ENCODE results near the gene FUT4.
"Not testable (repeated sequence)": the region's sequence is repeated elsewhere in the genome, so short reads cannot be mapped to it uniquely, and the experiment has no call there.

The FUT4 gene

GRCh38 chr11:94533206-94533605 is 10.5 kb upstream of the FUT4 start:
- in situ Hi-C loops (cut with MboI; ENCODE audit: low sequenced_read_pairs) = no loop called here

DNA sequence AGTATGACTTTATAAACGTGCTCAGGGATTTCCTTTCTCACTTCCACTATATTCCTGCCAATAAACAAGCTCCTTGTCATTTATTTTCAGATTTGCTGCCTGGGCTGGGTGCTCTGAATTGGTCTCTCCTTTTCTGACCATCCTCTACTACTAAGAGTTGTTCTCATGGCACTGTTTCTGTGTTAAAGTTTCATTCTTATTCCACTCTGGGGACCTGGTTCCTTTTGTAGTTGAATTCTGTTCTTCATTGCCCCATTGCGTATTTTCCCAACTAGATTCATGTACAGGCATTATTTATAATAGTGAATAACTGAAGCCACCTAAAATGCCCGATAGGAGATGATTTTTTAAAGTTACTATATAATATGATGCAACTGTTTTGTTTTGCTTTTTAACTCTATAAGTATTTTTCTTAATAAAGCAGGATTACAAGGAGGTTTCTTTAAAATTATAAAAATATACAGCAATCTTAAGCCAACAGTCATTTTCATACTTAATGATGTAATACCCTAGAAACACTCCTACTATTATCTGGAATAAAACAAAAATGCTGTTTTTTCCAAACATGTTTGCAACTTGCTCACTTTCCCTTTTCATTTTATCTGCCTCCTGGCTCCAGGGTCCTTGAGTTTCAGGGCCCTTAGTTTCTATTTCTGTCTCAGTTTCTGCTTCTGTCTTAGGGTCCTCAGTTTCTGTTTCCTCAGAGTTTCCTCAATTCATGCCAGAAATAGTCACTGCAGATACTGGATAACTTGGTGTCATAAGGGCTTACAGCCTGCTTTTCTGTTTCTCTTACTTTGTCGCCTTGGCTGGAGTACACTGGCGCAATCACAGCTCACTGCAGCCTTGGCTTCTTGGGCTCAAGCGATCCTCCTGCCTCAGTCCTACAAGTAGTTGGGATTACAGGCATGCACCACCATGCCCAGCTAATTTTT is 9.8 kb upstream of the FUT4 start:
- in situ Hi-C loops (cut with MboI; ENCODE audit: low sequenced_read_pairs) = no loop called here

GRCh38 chr11:94536386-94536785 is 7.3 kb upstream of the FUT4 start:
- in situ Hi-C loops (cut with MboI; ENCODE audit: low sequenced_read_pairs) = no loop called here

DNA sequence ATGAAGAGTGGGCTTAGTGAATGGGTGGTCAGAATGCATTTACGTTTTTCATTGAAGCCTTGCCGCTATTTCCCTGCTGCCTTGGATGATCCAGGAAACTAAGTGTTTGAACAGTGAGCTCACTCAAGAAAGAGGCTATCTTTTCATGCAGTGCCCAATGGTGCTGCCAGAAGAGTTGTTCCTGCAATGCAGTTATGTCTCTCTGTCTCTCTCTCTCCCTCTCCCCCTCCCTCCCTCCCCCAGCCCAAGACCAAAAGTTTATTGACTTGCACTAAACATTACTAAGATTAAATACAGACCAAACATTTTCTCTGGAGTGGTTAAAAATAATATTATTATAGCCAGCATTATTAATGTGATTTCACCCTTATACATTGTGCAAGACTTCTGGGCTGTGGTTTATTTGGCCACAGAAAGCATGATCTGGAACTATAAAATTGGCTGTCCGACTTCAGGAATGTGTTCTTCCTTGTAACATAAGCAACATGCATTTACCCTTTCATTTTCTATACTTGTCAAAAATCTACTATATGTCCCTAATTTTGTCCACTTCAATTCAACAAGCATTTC is 6.6 kb upstream of the FUT4 start:
- in situ Hi-C loops (cut with MboI; ENCODE audit: low sequenced_read_pairs) = no loop called here

- in situ Hi-C loops (cut with MboI; ENCODE audit: low sequenced_read_pairs) = no loop called here
Observed at GRCh38 chr11:94539420-94539819, 4.3 kb upstream of the FUT4 start.

GRCh38 chr11:94544646-94545263 is 1.0 kb downstream of the FUT4 start:
- in situ Hi-C loops (cut with MboI; ENCODE audit: low sequenced_read_pairs) = no loop called here

DNA sequence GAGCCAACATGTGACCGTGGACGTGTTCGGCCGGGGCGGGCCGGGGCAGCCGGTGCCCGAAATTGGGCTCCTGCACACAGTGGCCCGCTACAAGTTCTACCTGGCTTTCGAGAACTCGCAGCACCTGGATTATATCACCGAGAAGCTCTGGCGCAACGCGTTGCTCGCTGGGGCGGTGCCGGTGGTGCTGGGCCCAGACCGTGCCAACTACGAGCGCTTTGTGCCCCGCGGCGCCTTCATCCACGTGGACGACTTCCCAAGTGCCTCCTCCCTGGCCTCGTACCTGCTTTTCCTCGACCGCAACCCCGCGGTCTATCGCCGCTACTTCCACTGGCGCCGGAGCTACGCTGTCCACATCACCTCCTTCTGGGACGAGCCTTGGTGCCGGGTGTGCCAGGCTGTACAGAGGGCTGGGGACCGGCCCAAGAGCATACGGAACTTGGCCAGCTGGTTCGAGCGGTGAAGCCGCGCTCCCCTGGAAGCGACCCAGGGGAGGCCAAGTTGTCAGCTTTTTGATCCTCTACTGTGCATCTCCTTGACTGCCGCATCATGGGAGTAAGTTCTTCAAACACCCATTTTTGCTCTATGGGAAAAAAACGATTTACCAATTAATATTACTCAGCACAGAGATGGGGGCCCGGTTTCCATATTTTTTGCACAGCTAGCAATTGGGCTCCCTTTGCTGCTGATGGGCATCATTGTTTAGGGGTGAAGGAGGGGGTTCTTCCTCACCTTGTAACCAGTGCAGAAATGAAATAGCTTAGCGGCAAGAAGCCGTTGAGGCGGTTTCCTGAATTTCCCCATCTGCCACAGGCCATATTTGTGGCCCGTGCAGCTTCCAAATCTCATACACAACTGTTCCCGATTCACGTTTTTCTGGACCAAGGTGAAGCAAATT is 1.8 kb downstream of the FUT4 start:
- in situ Hi-C loops (cut with MboI; ENCODE audit: low sequenced_read_pairs) = no loop called here

- in situ Hi-C loops (cut with MboI; ENCODE audit: low sequenced_read_pairs) = no loop called here
Observed at GRCh38 chr11:94546162-94546470, 2.4 kb downstream of the FUT4 start.

DNA sequence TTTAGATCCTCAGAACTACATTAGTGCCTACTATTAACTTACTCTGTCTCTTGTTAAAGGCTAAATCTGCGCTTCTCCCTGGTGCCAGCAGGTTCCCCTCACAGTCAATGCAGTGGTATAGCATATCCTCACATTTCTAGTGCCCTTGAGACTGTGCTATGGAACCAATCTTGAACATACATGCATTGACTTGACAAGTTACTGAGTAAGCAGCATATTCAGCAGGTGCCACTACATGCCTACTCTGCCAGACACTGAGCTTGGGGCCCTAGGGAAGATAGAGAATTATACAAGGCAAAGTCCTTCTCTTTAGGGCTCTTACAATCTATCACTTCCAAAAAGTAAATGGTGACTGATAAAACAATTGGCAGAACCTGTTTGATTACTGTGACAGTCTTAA is 3.2 kb downstream of the FUT4 start:
- in situ Hi-C loops (cut with MboI; ENCODE audit: low sequenced_read_pairs) = no loop called here

GRCh38 chr11:94549146-94549545 is 5.4 kb downstream of the FUT4 start:
- in situ Hi-C loops (cut with MboI; ENCODE audit: low sequenced_read_pairs) = no loop called here

DNA sequence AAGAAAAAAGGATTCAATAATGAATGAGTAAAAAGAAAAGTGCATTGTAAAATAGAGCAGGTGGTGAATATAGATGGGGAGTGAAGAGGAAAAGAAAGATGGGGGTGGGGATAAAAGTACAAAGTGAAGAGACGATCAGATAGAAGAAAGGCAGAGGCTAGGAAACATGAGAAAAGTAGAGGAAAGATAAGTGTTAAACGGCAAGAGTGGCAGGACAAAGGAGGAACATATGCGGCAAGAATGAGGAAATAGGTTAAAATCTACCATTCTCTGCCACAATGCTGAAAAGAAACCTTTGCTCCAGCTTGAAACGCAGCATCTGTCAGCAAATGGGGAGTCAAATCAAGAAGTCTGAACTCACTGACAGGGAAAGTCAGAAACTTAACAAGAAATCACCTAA is 6.8 kb downstream of the FUT4 start:
- in situ Hi-C loops (cut with MboI; ENCODE audit: low sequenced_read_pairs) = no loop called here

GRCh38 chr11:94553938-94554337 is 10.2 kb downstream of the FUT4 start:
- in situ Hi-C loops (cut with MboI; ENCODE audit: low sequenced_read_pairs) = no loop called here

DNA sequence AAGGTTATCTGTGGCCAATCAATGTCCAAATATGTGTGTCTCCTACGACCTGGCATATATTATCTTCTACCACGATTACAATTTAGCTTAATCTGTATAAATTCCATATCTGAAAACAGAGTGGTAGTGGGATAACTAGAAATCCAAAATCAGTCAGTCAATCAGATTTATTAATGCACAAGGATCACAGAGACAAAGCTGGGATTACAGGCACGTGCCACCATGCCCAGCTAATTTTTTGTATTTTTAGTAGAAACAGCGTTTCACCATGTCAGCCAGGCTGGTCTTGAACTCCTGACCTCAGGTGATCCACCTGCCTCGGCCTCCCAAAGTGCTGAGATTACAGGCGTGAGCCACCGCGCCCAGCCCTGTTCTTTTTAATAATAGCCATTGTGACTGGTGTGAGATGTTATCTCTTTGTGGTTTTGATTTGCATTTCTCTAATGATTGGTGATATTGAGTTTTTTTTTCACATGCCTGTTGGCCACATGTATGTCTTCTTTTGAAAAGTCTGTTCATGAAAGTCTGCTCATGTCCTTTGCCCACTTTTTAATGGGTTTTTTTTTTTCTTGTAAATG is 12.1 kb downstream of the FUT4 start:
- in situ Hi-C loops (cut with MboI; ENCODE audit: low sequenced_read_pairs) = not testable (repeated sequence)

GRCh38 chr11:94557421-94557820 is 13.7 kb downstream of the FUT4 start:
- in situ Hi-C loops (cut with MboI; ENCODE audit: low sequenced_read_pairs) = no loop called here

DNA sequence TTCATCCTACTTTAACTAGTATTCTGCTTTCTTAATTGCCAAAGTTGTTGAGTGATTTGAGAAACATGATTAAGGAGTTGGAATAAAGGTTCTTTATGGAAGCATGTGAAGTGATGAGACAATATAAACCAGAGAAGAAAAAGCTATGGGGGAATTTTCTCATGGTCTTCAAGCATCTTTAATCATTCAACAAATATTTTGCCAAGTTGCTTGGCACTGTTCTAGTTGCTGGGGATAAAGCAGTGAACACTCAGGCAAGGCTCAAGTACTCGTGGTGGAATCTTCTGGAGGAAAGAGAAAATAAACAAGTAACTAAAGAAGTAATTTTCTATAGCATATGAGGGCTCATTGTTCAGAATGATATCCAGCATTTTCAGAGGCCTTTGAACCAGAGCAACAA is 14.3 kb downstream of the FUT4 start:
- in situ Hi-C loops (cut with MboI; ENCODE audit: low sequenced_read_pairs) = no loop called here

- in situ Hi-C loops (cut with MboI; ENCODE audit: low sequenced_read_pairs) = no loop called here
Observed at GRCh38 chr11:94558468-94558867, 14.7 kb downstream of the FUT4 start.

GRCh38 chr11:94558932-94559331 is 15.2 kb downstream of the FUT4 start:
- in situ Hi-C loops (cut with MboI; ENCODE audit: low sequenced_read_pairs) = no loop called here

GRCh38 chr11:94559361-94559760 is 15.6 kb downstream of the FUT4 start:
- in situ Hi-C loops (cut with MboI; ENCODE audit: low sequenced_read_pairs) = no loop called here

GRCh38 chr11:94560834-94561233 is 17.1 kb downstream of the FUT4 start:
- in situ Hi-C loops (cut with MboI; ENCODE audit: low sequenced_read_pairs) = no loop called here

DNA sequence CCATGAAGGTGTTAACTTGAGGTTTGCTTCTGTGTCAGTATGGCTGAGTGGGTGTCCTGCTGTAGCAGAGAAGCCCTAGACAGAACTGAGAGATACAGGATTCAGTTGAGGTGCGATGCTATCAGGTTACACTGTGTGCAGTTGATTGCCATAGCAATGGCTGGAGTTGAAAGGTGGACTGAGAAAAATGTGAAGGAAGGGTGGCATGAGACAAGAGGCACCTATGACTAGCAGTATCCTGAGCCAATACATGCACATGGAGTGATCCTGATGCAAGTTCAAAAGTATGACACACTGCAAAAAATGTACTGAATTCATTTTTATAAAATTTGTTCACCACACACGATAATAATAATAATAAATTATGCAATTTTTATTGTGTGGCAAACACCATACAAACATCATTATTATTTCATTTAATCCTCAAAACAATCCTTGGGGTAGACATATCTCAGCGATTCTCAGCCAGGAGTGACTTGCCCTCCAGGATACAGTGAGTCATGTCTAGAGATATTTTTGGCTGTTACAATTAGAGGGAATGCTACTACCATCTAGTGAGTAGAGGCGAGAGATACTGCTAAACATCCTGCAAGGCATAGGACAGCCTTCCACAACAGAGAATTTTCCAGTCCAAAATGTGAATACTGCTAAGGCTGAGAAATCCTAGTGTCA is 19.6 kb downstream of the FUT4 start:
- in situ Hi-C loops (cut with MboI; ENCODE audit: low sequenced_read_pairs) = no loop called here

All from hTERT RPE-1 (cell line).